HFFc6 (cell line): ENCODE measurements around the gene ZNF778. TPM values are rescaled to one million over a fixed set of nuclear protein-coding genes. Genes with fewer than 3 reads are reported as not detected.
"Not testable (repeated sequence)": the region's sequence is repeated elsewhere in the genome, so short reads cannot be mapped to it uniquely, and the experiment has no call there.

ENCODE experiments used
- DNase-seq: peaks from one replicate; pipeline ENCODE4 v3.0.0-alpha.2; 2018
- H3K27ac Mint-ChIP-seq: 2 replicates; pipeline ENCODE4 v1.8.0; 2020; ENCODE audit warnings: mild to moderate bottlenecking, mixed read lengths
- H3K27me3 Mint-ChIP-seq: 2 replicates; pipeline ENCODE4 v1.8.0; 2021; ENCODE audit warnings: mild to moderate bottlenecking, moderate library complexity, mixed read lengths; ENCODE audit not compliant: insufficient read depth
- H3K36me3 Mint-ChIP-seq: 2 replicates; pipeline ENCODE4 v1.8.0; 2021; ENCODE audit warnings: low read depth, mixed read lengths
- H3K4me1 Mint-ChIP-seq: 2 replicates; pipeline ENCODE4 v1.8.0; 2020; ENCODE audit warnings: low read depth, mixed read lengths
- H3K4me3 Mint-ChIP-seq: 2 replicates; pipeline ENCODE4 v1.8.0; 2020; ENCODE audit warnings: mild to moderate bottlenecking, moderate library complexity, mixed read lengths
- H3K9me3 Mint-ChIP-seq: 2 replicates; pipeline ENCODE4 v1.8.0; 2020; ENCODE audit warnings: mild to moderate bottlenecking, mixed read lengths
- CTCF ChIP-seq: fragments of 200-600 bp; sonication (generic); IDR thresholded peaks from 2 replicates; pipeline ENCODE4 v1.5.0; 2021; ENCODE audit warnings: antibody characterized with exemption, mild to moderate bottlenecking
- total RNA-seq, 6 experiments: library from RNA; stranded (reverse); fragmentation: NEBNext Ultra II Directional; extraction: Animal tissue kit (Norgen Biotek cat#: 25700); gene quantifications; 2 replicates in 1 of 6; 3 replicates in 5 of 6; pipeline ENCODE4 v1.2.3, GENCODE V29; 2021

Gene ZNF778
- total RNA-seq, 6 experiments from 2014 or later: 6.8 to 8.1 (median 7.5) TPM

DNA sequence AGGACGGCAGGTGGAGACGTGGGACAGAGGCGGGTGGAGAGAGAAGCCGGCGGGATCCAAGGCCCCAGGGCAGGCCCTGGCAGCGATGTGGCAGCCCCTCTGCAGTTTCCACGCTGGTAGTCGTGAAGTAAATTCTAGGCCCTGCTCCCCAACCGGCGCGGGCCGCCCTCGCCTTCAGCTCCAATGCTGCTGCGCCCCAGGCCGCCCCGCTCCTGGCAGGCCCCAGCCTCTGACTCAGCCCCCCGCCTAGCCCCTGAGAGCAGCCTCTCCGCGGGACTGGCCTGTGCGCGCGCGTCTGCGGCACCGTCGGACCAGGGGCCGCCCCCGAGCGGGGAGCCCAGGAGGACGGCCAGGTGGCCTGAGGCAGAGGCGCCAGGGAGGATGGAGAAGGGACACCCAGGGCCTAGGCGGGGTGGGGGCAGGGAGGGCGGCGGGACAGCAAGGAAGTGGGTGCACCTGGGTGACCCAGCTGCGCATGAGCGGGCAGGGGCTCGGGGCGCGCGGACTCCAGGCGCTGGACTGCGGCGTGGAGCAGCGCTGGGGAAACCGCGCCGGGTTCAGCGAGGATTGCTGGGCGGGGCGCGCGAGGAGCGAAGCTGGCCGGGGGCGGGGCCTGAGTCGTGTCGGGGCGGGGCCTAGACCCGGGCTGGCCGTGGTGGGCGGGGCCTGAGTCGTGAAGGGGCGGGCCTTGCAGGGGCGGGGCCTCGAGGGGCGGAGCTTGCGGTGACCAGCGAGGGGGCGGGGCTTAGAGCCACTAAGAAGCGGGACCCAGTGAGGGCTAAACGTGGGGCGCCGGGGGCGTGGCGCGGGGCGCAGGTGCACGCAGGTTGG, 29.6 kb downstream of the ZNF778 start:
- H3K9me3 Mint-ChIP-seq: peaks cover 18% of the 10 kb centered on the region
- peak; percentile 62 for DNase-seq
- peaks cover 13% of the 10 kb centered on the region for H3K36me3 Mint-ChIP-seq
- peak overlapping the region; percentile 42; the same call in 1 of the 2 replicates for H3K27ac Mint-ChIP-seq
- no peak for TF ChIP-seq CTCF
- no peaks in the 10 kb centered on the region; the same call in 1 of the 2 replicates for H3K4me1 Mint-ChIP-seq
- peaks cover 4% of the 10 kb centered on the region for H3K27me3 Mint-ChIP-seq
- H3K4me3 Mint-ChIP-seq: peak overlapping the region; percentile 73

DNA sequence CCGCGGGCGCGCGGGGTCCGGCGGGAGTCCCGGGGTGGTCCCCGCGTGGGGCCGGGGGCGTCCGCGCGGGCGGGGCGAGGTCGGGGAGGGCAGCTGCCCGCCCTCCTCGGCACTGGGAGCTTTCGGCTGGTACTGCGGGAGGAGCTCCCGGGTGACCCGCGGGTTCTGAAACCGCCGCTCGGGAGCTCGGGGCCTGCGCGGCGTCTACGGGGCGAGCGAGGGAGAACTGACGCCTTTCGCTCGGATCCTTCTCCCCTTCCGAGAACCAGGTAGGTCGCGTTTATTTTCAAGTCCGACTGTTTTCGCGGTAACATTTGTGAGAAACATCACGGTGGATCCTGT, 30.2 kb downstream of the ZNF778 start:
- H3K4me3 Mint-ChIP-seq: peak overlapping the region; percentile 54; the same call in 1 of the 2 replicates
- H3K4me1 Mint-ChIP-seq, H3K27me3 Mint-ChIP-seq, DNase-seq, H3K27ac Mint-ChIP-seq: not testable (repeated sequence)
- H3K36me3 Mint-ChIP-seq: peaks cover 13% of the 10 kb centered on the region
- H3K9me3 Mint-ChIP-seq: peaks cover 18% of the 10 kb centered on the region

- H3K36me3 Mint-ChIP-seq: peaks cover 13% of the 10 kb centered on the region
- H3K27me3 Mint-ChIP-seq: peaks cover 4% of the 10 kb centered on the region
- no peak for TF ChIP-seq CTCF
- H3K4me1 Mint-ChIP-seq: no peaks in the 10 kb centered on the region; the same call in 1 of the 2 replicates
- H3K9me3 Mint-ChIP-seq: peaks cover 18% of the 10 kb centered on the region
- no peak overlapping the region for H3K27ac Mint-ChIP-seq
- DNase-seq: no peak
- H3K4me3 Mint-ChIP-seq: peak overlapping the region; percentile 54; the same call in 1 of the 2 replicates
Observed at GRCh38 chr16:89248196-89248982, 30.9 kb downstream of the ZNF778 start.

DNA sequence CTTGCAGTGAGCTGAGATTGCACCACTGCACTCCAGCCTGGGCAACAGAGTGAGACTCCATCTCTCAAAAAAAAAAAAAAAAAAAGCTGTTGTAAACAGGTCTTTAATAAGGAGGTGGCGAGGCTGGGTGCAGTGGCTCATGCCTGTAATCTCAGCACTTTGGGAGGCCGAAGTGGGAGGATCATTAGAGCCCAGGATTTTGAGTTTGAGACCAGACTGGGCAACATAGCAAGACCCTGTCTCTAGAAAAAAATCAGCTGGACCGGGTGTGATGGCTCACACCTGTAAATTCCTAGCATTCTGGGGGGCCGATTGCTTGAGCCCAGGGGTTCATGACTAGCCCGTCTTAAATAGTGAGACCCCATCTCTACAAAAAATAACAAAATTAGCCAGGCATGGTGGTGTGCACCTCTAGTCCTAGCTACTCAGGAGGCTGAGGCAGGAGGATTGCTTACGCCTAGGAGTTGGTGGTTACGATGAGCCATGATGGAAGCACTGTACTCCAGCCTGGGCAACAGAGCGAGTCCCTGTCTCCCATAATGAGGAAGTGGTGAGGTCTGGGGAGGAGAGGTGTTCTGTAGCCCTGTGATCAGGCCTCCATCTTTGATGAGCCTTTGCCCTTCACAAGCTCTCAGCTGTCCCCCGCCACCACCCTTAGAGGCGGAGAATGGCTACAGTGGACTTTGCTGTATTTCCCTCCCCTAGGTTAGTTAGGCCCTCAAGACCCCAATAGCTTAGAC, 36.2 kb downstream of the ZNF778 start:
- no peak for DNase-seq

GRCh38 chr16:89256651-89257254, 39.2 kb downstream of the ZNF778 start:
- peaks cover 9% of the 10 kb centered on the region for H3K27me3 Mint-ChIP-seq
- TF ChIP-seq CTCF: no peak
- H3K4me1 Mint-ChIP-seq: peaks cover 10% of the 10 kb centered on the region
- peak; percentile 47 for DNase-seq
- H3K27ac Mint-ChIP-seq: no peak overlapping the region
- H3K4me3 Mint-ChIP-seq: peak overlapping the region; percentile 45; the same call in 1 of the 2 replicates
- H3K9me3 Mint-ChIP-seq: peaks cover 7% of the 10 kb centered on the region
- H3K36me3 Mint-ChIP-seq: peaks cover 6% of the 10 kb centered on the region

More for the DNA sequence above, 36.2 kb downstream of the ZNF778 start:
- Mint-ChIP-seq H3K36me3 (peaks cover 14% of the 10 kb centered on the region), H3K4me1 (peaks cover 10% of the 10 kb centered on the region), H3K27me3 (peaks cover 4% of the 10 kb centered on the region), H3K4me3 (no peak overlapping the region), H3K27ac (no peak overlapping the region), H3K9me3 (peaks cover 25% of the 10 kb centered on the region)
- no peak for TF ChIP-seq CTCF
